SK-N-MC (cell line): ENCODE measurements around the gene XPR1.

Experiments
- EZH2 ChIP-seq: fragments of 200-600 bp; sonication (generic); IDR thresholded peaks from one replicate; pipeline ENCODE4 v1.6.1; 2017; ENCODE audit warnings: antibody characterized with exemption
- FOXP2 ChIP-seq: optimal IDR thresholded peaks from 2 replicates; pipeline ENCODE3; 2011; ENCODE audit warnings: mild to moderate bottlenecking, moderate library complexity; ENCODE audit not compliant: insufficient read depth; ENCODE audit errors: extremely low read length, control extremely low read depth
- POLR2AphosphoS5 ChIP-seq: IDR thresholded peaks from 2 replicates; pipeline ENCODE4 v1.6.1; 2012; ENCODE audit warnings: mild to moderate bottlenecking, low read depth, low read length, borderline replicate concordance

GRCh38 chr1:180600343-180600742, 31.5 kb upstream of the XPR1 start:
- TF ChIP-seq FOXP2 (no peak), EZH2 (no peak), POLR2AphosphoS5 (no peak)
